K562 treated with DMSO at 1 percent for 24 hours (cell line): Measurements from ENCODE around the gene CNN1. TPM values are rescaled to one million over a fixed set of nuclear protein-coding genes. Genes with fewer than 3 reads are reported as not detected.

Experiments
- total RNA-seq: library from RNA; unstranded; fragments of 300-600 nt; gene quantifications from 2 replicates; pipeline ENCODE4 v1.2.3, GENCODE V29; 2022; ENCODE audit warnings: low read depth; ENCODE audit not compliant: insufficient read depth

The CNN1 gene
- total RNA-seq, result 4.3 and 7.9 TPM in 2 replicates

DNA sequence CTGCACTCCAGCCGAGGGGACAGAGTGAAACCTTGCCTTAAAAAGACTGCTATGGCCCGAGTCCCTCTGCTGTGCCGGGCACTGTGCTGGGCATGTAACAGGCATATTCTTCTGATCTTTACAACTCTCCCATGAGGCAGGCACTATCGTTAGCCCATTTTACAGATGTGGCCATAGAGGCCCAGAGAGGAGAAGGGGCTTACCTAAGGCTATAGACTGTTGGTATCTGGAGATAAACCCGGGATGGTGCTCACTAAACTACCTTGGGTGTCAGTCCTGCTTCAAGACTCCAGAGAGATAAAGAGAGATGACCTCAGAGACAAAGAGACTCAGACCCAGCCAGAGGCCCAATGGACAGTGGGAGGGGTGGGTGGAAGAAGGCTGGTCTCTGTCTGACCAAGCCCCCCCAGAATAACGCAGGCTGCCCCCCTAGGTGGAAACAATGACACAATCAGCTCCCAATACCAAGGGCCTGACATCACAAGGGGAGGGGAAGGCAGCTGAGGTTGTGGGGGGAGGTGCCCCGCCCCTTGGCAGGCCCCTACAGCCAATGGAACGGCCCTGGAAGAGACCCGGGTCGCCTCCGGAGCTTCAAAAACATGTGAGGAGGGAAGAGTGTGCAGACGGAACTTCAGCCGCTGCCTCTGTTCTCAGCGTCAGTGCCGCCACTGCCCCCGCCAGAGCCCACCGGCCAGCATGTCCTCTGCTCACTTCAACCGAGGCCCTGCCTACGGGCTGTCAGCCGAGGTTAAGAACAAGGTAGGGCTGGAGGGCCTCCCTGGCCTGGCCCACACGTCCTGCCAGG lies at the start of gene CNN1:
Gene CNN1, plus strand, starts transcription at position 620 of the 805 bp plus-strand sequence. Its CDS starts 77 bp downstream, at position 697.

DNA sequence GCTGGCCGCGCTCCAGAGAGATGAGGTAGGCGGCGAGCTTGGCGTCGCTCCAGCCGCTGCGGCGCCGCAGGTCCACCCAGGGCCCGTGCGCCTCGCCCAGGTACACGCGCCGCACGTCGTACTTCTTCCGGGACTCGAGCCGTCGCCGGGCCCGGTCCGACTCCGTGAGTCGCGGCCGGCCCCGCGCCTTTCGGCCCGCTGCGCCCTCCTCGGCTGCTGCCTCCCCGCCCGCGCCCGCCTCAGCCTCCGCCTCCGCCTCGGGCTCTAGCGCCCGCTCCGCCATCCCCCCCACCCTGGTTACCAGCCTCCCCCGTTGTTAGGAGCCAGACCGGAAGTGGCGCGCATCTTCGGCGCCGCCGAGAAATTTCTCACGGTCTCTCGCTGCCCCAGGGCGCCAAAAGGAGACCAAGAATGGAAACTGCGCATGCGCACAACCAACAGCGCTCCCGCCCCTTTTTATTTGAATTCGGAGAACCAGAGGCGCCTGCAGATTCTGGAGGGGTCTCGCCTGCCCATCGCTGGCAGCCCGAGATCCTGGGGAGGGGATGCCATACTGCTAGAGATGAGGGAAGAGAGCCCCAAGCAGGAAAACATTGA lies 33.0 kb upstream of the CNN1 start, which contains the start of gene ZNF653:
Gene ZNF653, minus strand, starts transcription at position 336 of the 597 bp plus-strand sequence. Its CDS starts 53 bp downstream, at position 283.

DNA sequence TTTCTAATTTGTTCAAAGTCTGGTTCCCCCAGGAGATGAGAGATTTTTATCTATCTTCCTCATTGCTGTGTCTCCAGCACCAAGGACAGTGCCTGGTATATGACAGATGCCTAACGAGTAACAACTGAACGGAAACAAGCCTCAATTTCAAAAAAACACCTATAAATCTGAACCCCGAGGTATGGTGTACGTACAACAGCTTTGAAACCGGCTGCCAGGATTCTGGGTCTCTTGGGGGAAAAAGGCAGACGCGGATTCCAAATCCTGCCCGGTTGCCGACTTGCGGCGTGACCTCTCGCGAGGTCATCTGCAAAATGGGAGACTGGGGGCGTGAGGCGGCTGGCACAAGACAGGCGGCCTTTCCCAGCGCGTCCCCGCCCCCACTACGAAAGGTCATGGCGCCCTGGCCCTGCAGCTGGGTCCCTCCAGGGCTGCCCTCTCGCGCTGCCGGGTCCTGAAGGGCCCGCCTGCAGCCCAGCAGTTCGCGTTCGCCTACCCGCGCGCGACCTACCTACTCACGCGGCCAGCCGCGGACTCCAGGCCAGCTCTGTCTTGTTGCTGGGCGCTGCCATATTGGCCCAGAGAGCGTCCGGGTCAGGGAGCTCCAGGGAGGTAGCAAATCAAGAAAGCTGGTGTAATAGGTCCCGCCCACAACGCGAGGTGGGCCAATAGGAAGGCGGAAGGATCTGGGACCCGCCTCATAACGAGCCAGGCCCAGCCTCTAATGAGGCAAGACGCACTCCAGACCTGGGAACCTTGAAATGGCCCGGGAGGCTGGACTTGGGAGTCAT lies 9.9 kb upstream of the CNN1 start, which contains the start of gene ECSIT:
Gene ECSIT, minus strand, starts transcription at position 584 of the 791 bp plus-strand sequence. CDS start 9,964 bp downstream, outside the sequence.

DNA sequence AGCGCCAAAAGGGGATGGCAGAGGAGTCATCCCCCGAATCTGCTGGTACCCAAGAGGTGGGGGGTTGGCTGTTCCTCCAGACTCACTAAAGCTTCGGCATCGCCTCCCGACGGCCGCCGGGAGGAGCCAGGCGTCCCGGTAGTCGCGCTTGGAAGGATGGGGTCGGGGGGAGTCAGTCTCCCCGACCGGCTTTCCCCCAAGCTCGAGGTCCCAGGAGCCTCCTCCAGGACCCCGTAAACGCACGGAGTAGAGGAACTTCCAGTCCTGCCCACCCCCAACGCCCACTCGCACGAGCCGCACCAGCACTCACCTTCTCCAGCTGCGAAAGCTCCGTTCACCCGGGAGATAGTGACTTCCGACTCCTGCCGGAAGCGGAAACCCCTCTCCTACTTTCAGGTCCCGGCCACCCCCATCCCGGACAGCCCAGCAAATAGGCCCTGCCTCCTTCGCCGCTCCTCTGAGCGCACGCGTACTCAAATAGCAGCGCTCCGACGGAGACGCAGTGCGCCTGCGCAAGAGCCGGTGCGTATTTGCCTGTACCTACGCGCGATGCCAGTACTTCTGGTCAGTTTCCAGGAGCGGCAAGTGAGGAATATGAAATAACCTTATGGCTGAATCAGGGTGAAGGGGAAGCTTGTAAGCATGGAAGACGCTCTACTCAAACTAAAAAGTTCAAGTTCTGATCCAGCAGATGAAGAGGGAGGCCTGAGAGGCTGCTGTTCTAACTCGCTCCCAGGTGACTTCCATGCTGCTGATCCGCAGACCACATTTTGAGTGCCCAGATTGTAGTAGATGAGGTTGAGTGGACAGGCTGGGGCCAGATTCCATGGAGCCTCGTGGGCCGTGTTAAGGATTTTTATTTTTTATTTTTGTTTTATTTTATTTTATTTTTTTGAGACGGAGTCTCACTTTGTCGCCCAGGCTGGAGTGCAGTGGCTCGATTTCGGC lies 20.5 kb downstream of the CNN1 start, which contains the start of gene ELOF1:
Gene ELOF1, minus strand, starts transcription at position 350 of the 948 bp plus-strand sequence. CDS start 4,883 bp downstream, outside the sequence.

DNA sequence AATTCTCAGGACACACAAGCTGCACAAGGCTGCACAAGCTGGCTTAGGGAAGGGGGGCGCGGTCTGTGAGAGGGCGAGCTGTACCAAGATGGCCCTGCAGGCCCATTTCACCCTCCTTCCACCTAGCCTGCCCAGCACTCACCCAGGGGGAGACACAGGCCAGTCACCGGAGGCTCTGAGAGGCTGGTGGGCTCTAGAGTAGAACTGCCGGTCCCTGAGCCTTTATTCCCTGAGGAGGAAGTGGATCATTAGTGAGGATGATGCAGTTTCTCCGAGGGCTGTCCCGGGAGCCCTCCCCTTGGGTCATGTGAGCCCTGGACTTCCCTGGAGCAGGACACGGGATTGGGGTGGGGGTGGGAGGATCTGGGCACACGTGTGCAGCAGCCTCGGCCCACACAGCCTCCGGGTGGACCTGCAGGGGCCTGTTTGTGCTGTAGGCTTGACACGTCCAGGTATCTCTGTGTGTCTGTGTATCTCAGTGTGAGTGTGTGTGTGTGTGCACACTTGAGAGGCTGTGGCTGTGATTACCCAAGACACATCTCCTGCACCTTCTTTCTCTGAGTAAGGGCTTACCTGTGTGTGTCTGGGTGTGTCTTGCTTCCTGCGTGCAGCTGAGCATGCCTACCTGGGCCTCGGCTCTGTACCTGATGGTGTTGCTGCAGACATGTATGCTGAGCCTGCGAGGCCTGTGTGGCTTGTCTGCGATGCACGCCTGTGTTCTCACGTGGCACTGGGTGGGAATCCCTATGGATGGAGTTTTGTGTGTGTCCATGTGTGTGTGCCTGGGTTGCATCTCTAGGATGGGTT lies 39.0 kb downstream of the CNN1 start, which contains the start of gene ACP5:
Gene ACP5, minus strand, starts transcription at position 195 of the 807 bp plus-strand sequence. CDS start 328 bp downstream, outside the sequence.

DNA sequence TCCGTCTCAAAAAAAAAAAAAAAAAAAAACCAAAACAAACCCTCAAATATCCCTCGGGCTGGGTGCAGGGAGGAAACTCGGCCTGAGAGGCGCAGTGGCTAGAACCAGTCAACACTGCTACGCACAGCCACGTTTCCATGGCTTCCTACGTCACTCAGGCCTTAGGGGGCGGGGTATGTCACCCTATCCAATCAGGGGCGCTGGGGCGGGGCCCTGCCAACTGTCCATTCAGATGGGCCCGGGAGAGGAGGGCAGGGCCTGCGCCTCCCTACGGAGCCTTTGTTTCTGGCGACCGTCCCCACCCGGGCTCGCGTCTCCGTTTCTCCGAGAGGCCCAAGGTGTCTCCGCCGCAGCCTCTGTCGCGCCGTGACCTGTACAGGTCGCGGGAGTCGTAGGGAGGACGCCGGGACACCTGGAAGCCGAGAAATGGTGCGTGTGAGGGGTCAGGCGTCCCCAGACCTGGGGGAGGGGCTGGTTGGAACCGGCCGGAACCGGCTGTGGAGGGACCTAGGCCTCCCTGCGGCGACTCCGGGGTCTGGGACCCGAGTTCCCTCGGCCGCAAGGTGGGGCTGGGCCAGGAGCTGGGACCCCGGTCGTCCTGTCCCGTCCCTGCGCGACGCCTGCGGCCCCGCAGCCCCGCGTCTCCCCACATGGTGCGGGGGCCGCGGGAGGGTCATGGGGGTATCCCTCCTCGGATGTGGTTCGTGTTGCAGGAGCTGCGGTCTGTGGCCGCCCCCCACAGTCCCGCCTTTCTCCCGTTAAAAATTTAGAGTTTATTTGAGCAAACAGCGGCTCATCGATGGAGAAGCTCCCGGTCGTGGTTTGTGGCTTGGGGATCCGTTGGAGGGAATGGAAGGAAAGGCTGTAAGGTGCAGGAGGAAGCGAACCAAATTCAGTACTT lies 58.8 kb downstream of the CNN1 start, which contains the start of gene ZNF627:
Gene ZNF627, plus strand, starts transcription at position 282 of the 901 bp plus-strand sequence. Its CDS starts 145 bp downstream, at position 427.

Other genes with a start within 250 kb of the CNN1 start
- not detected in 2 replicates for gene TSPAN16, start 242.7 kb upstream of the CNN1 start, total RNA-seq
- gene RAB3D, start 199.2 kb upstream of the CNN1 start, total RNA-seq, result 5.1 and 5.7 TPM in 2 replicates
- 107 and 112 TPM in 2 replicates for gene TMEM205, start 192.6 kb upstream of the CNN1 start, total RNA-seq
- 14.3 and 19.7 TPM in 2 replicates for gene CCDC159, start 192.3 kb upstream of the CNN1 start, total RNA-seq
- gene PLPPR2, start 183.4 kb upstream of the CNN1 start, total RNA-seq, result 41.0 and 41.2 TPM in 2 replicates
- gene SWSAP1, start 164.2 kb upstream of the CNN1 start, total RNA-seq, result 3.0 and 5.2 TPM in 2 replicates
- gene EPOR, start 154.5 kb upstream of the CNN1 start, total RNA-seq, result 14.7 and 15.9 TPM in 2 replicates
- gene RGL3, start 119.5 kb upstream of the CNN1 start, total RNA-seq, result 1.6 and 2.7 TPM in 2 replicates
- 0.50 and 1.2 TPM in 2 replicates for gene ODAD3, start 103.7 kb upstream of the CNN1 start, total RNA-seq
- gene PRKCSH, start 103.2 kb upstream of the CNN1 start, total RNA-seq, result 404 and 415 TPM in 2 replicates
- gene ELAVL3, start 57.8 kb upstream of the CNN1 start, total RNA-seq, result 0.05 TPM in 1 of 2 replicates, not detected in the other
- gene ZNF653, start 33.0 kb upstream of the CNN1 start, total RNA-seq, result 11.6 and 20.0 TPM in 2 replicates
- gene ECSIT, start 9.7 kb upstream of the CNN1 start, total RNA-seq, result 46.1 and 50.7 TPM in 2 replicates
- 141 and 149 TPM in 2 replicates for gene ELOF1, start 20.4 kb downstream of the CNN1 start, total RNA-seq
- 26.9 and 28.5 TPM in 2 replicates for gene ACP5, start 38.8 kb downstream of the CNN1 start, total RNA-seq
- 9.0 and 9.4 TPM in 2 replicates for gene ZNF627, start 58.6 kb downstream of the CNN1 start, total RNA-seq
- 7.8 and 9.4 TPM in 2 replicates for gene ZNF823, start 200.1 kb downstream of the CNN1 start, total RNA-seq
- 2.0 and 3.0 TPM in 2 replicates for gene ZNF441, start 228.1 kb downstream of the CNN1 start, total RNA-seq